Naive thymus-derived CD4-positive, alpha-beta T cell (primary cell): ENCODE measurements around the gene SOX9. TPM values are rescaled to one million over a fixed set of nuclear protein-coding genes. Genes with fewer than 3 reads are reported as not detected.
"Not testable (repeated sequence)": the region's sequence is repeated elsewhere in the genome, so short reads cannot be mapped to it uniquely, and the experiment has no call there.

ENCODE experiments used
- ATAC-seq: fragments of 150-1000 bp; cut with Tn5 transposase; 2 replicates; pipeline ENCODE4 v1.10.0; 2021; ENCODE audit warnings: mild to moderate bottlenecking, moderate library complexity
- CTCF ChIA-PET: fragments of 350-600 bp; sonication (Branson Sonifier 250); formaldehyde crosslinking; loops from one replicate; lab custom pipeline; 2021; ENCODE audit warnings: antibody characterized with exemption; lab: Charles Lee
- POLR2A ChIA-PET: fragments of 350-600 bp; sonication (Branson Sonifier 250); formaldehyde crosslinking; loops from one replicate; lab custom pipeline; 2021; ENCODE audit warnings: antibody characterized with exemption, inconsistent platforms; lab: Charles Lee
- DNase-seq, 9 donors: peaks; one replicate each; pipeline versions ENCODE4 v3.0.0 to v3.0.0-alpha.2; 2020 to 2022; ENCODE audit warnings: mixed read lengths in 1 of 9
- H3K27ac ChIP-seq: one replicate; pipeline ENCODE4 v1.7.0; 2013; ENCODE audit warnings: mild to moderate bottlenecking, low read depth, low read length, moderate library complexity
- H3K27me3 ChIP-seq, 2 donors: one replicate each; pipeline ENCODE4 v1.7.0; 2013; ENCODE audit warnings: low read length in 2 of 2, mild to moderate bottlenecking in 2 of 2, moderate library complexity in 2 of 2; ENCODE audit not compliant: control insufficient read depth in 2 of 2, insufficient read depth in 2 of 2
- H3K36me3 ChIP-seq, 3 experiments: 1 replicate in 2 of 3; 2 replicates in 1 of 3; pipeline ENCODE4 v1.7.0; 2013; ENCODE audit warnings: low read length in 3 of 3, mild to moderate bottlenecking in 3 of 3, moderate library complexity in 1 of 3; ENCODE audit not compliant: insufficient read depth in 3 of 3, control insufficient read depth in 2 of 3
- H3K4me1 ChIP-seq, 2 donors: one replicate each; pipeline ENCODE4 v1.7.0; 2013; ENCODE audit warnings: low read length in 2 of 2, mild to moderate bottlenecking in 2 of 2, moderate library complexity in 1 of 2; ENCODE audit not compliant: control insufficient read depth in 2 of 2, insufficient read depth in 2 of 2
- H3K4me3 ChIP-seq: 2 replicates; pipeline ENCODE4 v1.7.0; 2013; ENCODE audit warnings: mild to moderate bottlenecking, low read length
- H3K9me3 ChIP-seq, 3 experiments: 1 replicate in 2 of 3; 2 replicates in 1 of 3; pipeline ENCODE4 v1.7.0; 2013; ENCODE audit warnings: low read length in 3 of 3; ENCODE audit not compliant: control insufficient read depth in 2 of 3
- H3K27ac Mint-ChIP-seq, 9 donors: one replicate each; pipeline ENCODE4 v1.8.0; 2020 to 2022; ENCODE audit warnings: mixed read lengths in 9 of 9, mild to moderate bottlenecking in 8 of 9, moderate library complexity in 5 of 9, inconsistent platforms in 2 of 9
- H3K27me3 Mint-ChIP-seq, 5 donors: one replicate each; pipeline ENCODE4 v1.8.0; 2021 to 2022; ENCODE audit warnings: mixed read lengths in 5 of 5, mild to moderate bottlenecking in 1 of 5
- H3K36me3 Mint-ChIP-seq, 5 donors: one replicate each; pipeline ENCODE4 v1.8.0; 2020 to 2022; ENCODE audit warnings: mixed read lengths in 5 of 5, mild to moderate bottlenecking in 3 of 5, inconsistent platforms in 1 of 5
- H3K4me1 Mint-ChIP-seq, 7 donors: one replicate each; pipeline ENCODE4 v1.8.0; 2020 to 2022; ENCODE audit warnings: mixed read lengths in 7 of 7, mild to moderate bottlenecking in 3 of 7, inconsistent platforms in 1 of 7
- H3K4me3 Mint-ChIP-seq, 10 donors: one replicate each; pipeline ENCODE4 v1.8.0; 2020 to 2022; ENCODE audit warnings: mild to moderate bottlenecking in 10 of 10, mixed read lengths in 10 of 10, moderate library complexity in 6 of 10, inconsistent platforms in 2 of 10
- H3K9me3 Mint-ChIP-seq, 11 donors: one replicate each; pipeline ENCODE4 v1.8.0; 2020 to 2022; ENCODE audit warnings: mixed read lengths in 11 of 11, mild to moderate bottlenecking in 4 of 11, inconsistent platforms in 1 of 11, moderate library complexity in 1 of 11
- intact Hi-C, 2 donors: fragments of 100-400 bp; cut with micrococcal nuclease; formaldehyde crosslinking; loops; one replicate each; pipeline ENCODE4 v1.15.1; 2023
- polyA plus RNA-seq, 2 donors: library from polyadenylated mRNA; unstranded; fragments of 300-500 nt; fragmentation: Illumina TruSeq; gene quantifications; one replicate each; pipeline ENCODE4 v1.2.3, GENCODE V29; 2021
- total RNA-seq, 6 experiments: library from RNA in 5 of 6; stranded (reverse) in 5 of 6; gene quantifications; 1 replicate in 5 of 6; 2 replicates in 1 of 6; pipeline ENCODE4 v1.2.3 and lab custom pipeline; 2021 to 2026

Gene SOX9
- total and polyA plus RNA-seq, 7 experiments from 2014 or later, result not detected

DNA sequence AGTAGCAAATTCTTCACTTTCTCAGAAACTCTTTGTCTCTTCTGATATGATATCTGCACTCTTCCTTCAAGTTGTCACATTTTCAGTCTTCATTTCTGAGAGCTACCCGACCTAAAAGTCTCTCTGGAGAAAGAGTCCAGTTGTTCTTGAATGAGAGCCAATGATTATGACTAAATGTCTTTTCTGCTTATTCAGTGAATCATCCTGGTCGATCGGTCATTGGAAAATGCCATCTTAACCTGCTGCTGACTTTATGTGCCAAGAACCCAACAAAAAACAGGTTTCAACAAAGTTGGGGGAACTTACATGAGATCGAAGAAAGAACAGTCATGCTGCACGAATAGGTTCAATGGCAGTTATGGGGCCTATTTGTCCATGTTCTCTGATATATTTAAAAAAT lies 15.9 kb downstream of the SOX9 start:
- H3K4me1 ChIP-seq, result no peaks in the 10 kb centered on the region
- no peaks in the 10 kb centered on the region for H3K27me3 ChIP-seq
- ChIA-PET CTCF (no interaction called here), POLR2A (no interaction called here)
- H3K4me3 ChIP-seq, result no peak overlapping the region
- no peaks in the 10 kb centered on the region for H3K36me3 ChIP-seq
- H3K27ac ChIP-seq, result no peak overlapping the region
- Mint-ChIP-seq H3K4me1 (peaks cover 0 to 1% (median 0%) of the 10 kb centered on the region in 7 donors), H3K9me3 (peaks cover 0 to 12% (median 4%) of the 10 kb centered on the region in 11 donors), H3K27me3 (peaks cover 0 to 39% (median 13%) of the 10 kb centered on the region in 5 donors), H3K36me3 (peaks cover 0 to 5% (median 0%) of the 10 kb centered on the region in 5 donors), H3K27ac (no peak overlapping the region), H3K4me3 (no peak overlapping the region)
- ATAC-seq (no peak), DNase-seq (no peak)
- intact Hi-C loops, result no loop called here
- H3K9me3 ChIP-seq, result no peaks in the 10 kb centered on the region

DNA sequence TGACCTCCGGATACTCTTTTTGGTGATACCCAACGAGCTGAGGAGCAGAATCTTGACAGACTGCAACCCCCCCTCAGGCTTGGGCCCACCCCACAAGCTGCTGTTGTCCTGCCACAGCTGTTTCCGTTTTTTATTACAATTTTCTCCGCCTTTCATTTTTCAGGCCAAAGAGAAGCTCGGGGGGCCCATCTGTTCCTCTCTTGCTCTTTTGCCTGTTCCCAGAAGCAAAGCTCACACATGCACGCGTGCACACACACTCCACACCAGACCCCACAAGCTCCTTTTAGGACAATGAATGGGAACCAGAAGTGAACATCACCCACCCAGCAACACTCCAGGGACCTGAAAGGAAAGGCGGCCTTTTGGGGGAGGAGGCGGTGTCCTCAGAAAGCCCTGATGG lies 16.3 kb downstream of the SOX9 start:
- no peaks in the 10 kb centered on the region for H3K36me3 ChIP-seq
- no peak overlapping the region for H3K27ac ChIP-seq
- Mint-ChIP-seq H3K27ac (no peak overlapping the region), H3K27me3 (peaks cover 0 to 39% (median 13%) of the 10 kb centered on the region in 5 donors), H3K4me3 (no peak overlapping the region), H3K4me1 (peaks cover 0 to 1% (median 0%) of the 10 kb centered on the region in 7 donors), H3K9me3 (peaks cover 0 to 12% (median 4%) of the 10 kb centered on the region in 11 donors), H3K36me3 (peaks cover 0 to 5% (median 0%) of the 10 kb centered on the region in 5 donors)
- no peaks in the 10 kb centered on the region for H3K9me3 ChIP-seq
- no peaks in the 10 kb centered on the region for H3K27me3 ChIP-seq
- no peaks in the 10 kb centered on the region for H3K4me1 ChIP-seq
- no peak overlapping the region for H3K4me3 ChIP-seq
- ChIA-PET CTCF (no interaction called here), POLR2A (no interaction called here)
- DNase-seq (no peak), ATAC-seq (no peak)
- intact Hi-C loops, result no loop called here

DNA sequence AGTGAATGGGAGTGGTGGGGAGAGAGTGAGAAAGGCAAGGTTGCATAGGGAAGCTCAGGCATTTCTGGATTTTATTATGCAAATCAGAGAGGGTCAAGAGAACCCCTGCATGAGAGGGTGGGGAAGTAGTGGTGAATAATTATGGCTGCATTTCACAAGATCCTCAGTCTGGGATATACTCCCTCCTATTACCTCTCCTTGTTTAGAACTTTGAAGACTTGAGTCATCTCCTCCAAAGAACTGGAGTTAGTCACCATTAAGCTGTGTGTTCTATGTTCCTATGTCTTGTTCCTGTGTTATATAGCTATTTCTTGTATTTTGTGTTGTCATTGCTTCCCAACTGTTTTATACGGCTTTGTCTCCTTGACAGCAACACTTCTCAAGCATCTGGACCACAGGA lies 18.4 kb downstream of the SOX9 start:
- intact Hi-C loops, result no loop called here
- no peak overlapping the region for H3K27ac Mint-ChIP-seq
- H3K27me3 Mint-ChIP-seq, result peaks cover 0 to 30% (median 8%) of the 10 kb centered on the region in 5 donors
- ChIA-PET CTCF (no interaction called here), POLR2A (no interaction called here)
- H3K4me1 Mint-ChIP-seq, result peaks cover 0 to 1% (median 0%) of the 10 kb centered on the region in 7 donors
- no peak for ATAC-seq
- H3K27me3 ChIP-seq, result no peaks in the 10 kb centered on the region
- H3K4me1 ChIP-seq, result no peaks in the 10 kb centered on the region
- no peak overlapping the region for H3K4me3 Mint-ChIP-seq
- no peak overlapping the region for H3K4me3 ChIP-seq
- H3K36me3 ChIP-seq, result no peaks in the 10 kb centered on the region
- H3K9me3 ChIP-seq, result no peaks in the 10 kb centered on the region
- peaks cover 0 to 12% (median 4%) of the 10 kb centered on the region in 11 donors for H3K9me3 Mint-ChIP-seq
- H3K27ac ChIP-seq, result no peak overlapping the region
- DNase-seq, result no peak
- peaks cover 0 to 5% (median 0%) of the 10 kb centered on the region in 5 donors for H3K36me3 Mint-ChIP-seq

DNA sequence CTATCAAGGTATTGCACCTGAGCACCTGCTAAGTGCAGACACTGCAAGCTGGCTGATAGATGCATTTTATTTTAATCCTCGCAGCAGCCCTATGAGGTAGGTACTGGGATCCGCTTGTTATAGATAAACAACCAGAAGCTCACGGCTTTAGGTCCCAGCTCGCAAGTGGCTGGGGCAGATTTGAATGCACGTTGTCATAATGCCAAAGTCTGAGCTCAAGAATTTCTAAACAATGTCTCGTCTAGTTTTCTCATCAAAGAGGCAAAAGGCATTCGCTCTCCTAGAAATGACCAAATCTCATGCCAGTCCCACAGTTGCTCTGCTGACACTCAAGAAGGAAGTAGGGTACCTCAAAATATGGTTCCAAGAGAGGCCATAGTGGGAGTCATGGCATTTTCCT lies 20.5 kb downstream of the SOX9 start:
- H3K27me3 ChIP-seq, result no peaks in the 10 kb centered on the region
- H3K27ac Mint-ChIP-seq, result no peak overlapping the region
- no peaks in the 10 kb centered on the region for H3K36me3 Mint-ChIP-seq
- H3K4me1 Mint-ChIP-seq, result no peaks in the 10 kb centered on the region
- no peak overlapping the region for H3K4me3 ChIP-seq
- H3K36me3 ChIP-seq, result no peaks in the 10 kb centered on the region
- peaks cover 0 to 21% (median 13%) of the 10 kb centered on the region in 5 donors for H3K27me3 Mint-ChIP-seq
- ChIA-PET POLR2A (no interaction called here), CTCF (no interaction called here)
- ATAC-seq (no peak), DNase-seq (no peak)
- H3K4me1 ChIP-seq, result no peaks in the 10 kb centered on the region
- H3K9me3 ChIP-seq, result no peaks in the 10 kb centered on the region
- intact Hi-C loops, result no loop called here
- no peak overlapping the region for H3K4me3 Mint-ChIP-seq
- H3K9me3 Mint-ChIP-seq, result peaks cover 0 to 12% (median 4%) of the 10 kb centered on the region in 11 donors
- no peak overlapping the region for H3K27ac ChIP-seq

DNA sequence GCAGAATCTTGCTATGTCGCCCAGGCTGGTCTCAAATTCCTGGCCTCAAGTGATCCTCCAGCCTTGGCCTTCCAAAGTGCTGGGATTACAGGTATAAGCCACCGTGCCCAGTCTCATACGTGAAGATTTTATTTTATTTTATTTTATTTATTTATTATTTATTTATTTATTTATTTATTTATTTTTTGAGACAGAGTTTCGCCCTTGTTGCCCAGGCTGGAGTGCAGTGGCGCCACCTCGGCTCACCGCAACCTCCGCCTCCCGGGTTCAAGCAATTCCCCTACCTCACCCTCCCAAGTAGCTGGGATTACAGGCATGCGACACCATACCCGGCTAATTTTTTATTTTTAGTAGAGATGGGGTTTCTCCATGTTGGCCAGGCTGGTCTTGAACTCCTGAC lies 21.3 kb downstream of the SOX9 start:
- H3K9me3 Mint-ChIP-seq, result peaks cover 0 to 12% (median 4%) of the 10 kb centered on the region in 11 donors

DNA sequence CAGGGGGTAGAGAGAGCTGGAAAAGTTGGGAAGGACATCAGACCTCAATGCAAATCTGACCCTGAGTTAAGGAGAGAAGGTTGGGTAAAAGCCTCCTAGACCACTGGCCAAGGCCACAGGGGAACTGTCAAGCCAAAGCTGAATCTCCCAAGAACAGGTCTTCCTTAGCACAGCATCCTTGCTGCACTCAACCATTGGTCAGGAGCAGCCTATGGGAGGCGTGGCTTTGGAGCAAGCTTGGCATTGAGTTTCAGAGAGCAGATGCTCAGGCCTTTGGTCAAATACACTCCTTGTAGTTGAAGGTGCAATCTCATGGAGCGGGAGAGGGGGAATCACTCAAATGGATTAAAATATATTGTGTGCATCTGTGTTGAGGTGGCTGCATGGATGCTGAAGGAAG lies 21.8 kb downstream of the SOX9 start:
- ChIA-PET POLR2A (no interaction called here), CTCF (no interaction called here)
- Mint-ChIP-seq H3K27ac (no peak overlapping the region), H3K27me3 (peaks cover 0 to 18% (median 7%) of the 10 kb centered on the region in 5 donors), H3K4me1 (no peaks in the 10 kb centered on the region), H3K36me3 (no peaks in the 10 kb centered on the region), H3K9me3 (peaks cover 0 to 12% (median 4%) of the 10 kb centered on the region in 11 donors), H3K4me3 (no peak overlapping the region)
- Histone ChIP-seq H3K27ac (no peak overlapping the region), H3K4me3 (no peak overlapping the region), H3K4me1 (no peaks in the 10 kb centered on the region), H3K27me3 (no peaks in the 10 kb centered on the region), H3K36me3 (no peaks in the 10 kb centered on the region), H3K9me3 (no peaks in the 10 kb centered on the region)
- intact Hi-C loops, result no loop called here
- no peak for DNase-seq
- no peak for ATAC-seq

More for the DNA sequence above, 21.3 kb downstream of the SOX9 start:
- DNase-seq, H3K27me3 ChIP-seq, H3K9me3 ChIP-seq, H3K4me3 ChIP-seq, H3K27ac Mint-ChIP-seq, H3K27ac ChIP-seq, H3K4me1 Mint-ChIP-seq, ATAC-seq, CTCF ChIA-PET, intact Hi-C loops, POLR2A ChIA-PET, H3K4me1 ChIP-seq, H3K36me3 Mint-ChIP-seq, H3K36me3 ChIP-seq, H3K4me3 Mint-ChIP-seq: not testable (repeated sequence)
- H3K27me3 Mint-ChIP-seq, result peaks cover 0 to 21% (median 12%) of the 10 kb centered on the region in 5 donors

DNA sequence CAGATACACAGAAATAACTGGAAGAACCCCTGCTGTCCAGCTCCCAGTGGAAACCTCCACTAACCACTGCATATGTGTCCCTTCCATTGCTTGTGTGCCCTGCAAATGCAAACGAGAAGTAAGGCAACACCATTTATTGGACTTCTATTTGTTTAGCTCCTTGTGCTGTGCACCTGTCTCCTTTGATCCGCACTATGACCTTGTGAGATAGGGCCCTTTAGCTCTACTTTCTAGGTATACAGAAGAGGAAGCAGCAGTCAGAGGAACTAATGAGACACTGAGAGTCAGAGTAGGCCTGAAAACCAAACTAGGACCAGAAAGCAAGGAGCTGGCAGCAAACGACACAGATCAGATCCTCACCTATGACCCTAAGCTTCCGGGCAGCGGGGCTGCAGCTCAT lies 22.4 kb downstream of the SOX9 start:
- Histone ChIP-seq H3K4me1 (no peaks in the 10 kb centered on the region), H3K27me3 (no peaks in the 10 kb centered on the region), H3K27ac (no peak overlapping the region), H3K36me3 (no peaks in the 10 kb centered on the region), H3K4me3 (no peak overlapping the region), H3K9me3 (no peaks in the 10 kb centered on the region)
- no peak for ATAC-seq
- no peak for DNase-seq
- H3K4me1 Mint-ChIP-seq, result no peaks in the 10 kb centered on the region
- intact Hi-C loops, result no loop called here
- H3K36me3 Mint-ChIP-seq, result no peaks in the 10 kb centered on the region
- H3K4me3 Mint-ChIP-seq, result no peak overlapping the region
- no peak overlapping the region for H3K27ac Mint-ChIP-seq
- H3K27me3 Mint-ChIP-seq, result peaks cover 0 to 18% (median 5%) of the 10 kb centered on the region in 5 donors
- CTCF ChIA-PET, result no interaction called here
- POLR2A ChIA-PET, result no interaction called here
- H3K9me3 Mint-ChIP-seq, result peaks cover 0 to 12% (median 4%) of the 10 kb centered on the region in 11 donors
